Right forelimb (tissue), 1 donor: ENCODE results near the gene HTR4.
"Not testable (repeated sequence)": the region's sequence is repeated elsewhere in the genome, so short reads cannot be mapped to it uniquely, and the experiment has no call there.

Source experiments
- DNase-seq: peaks from one replicate; pipeline ENCODE4 v3.0.0-alpha.2; 2018

HTR4 gene

DNA sequence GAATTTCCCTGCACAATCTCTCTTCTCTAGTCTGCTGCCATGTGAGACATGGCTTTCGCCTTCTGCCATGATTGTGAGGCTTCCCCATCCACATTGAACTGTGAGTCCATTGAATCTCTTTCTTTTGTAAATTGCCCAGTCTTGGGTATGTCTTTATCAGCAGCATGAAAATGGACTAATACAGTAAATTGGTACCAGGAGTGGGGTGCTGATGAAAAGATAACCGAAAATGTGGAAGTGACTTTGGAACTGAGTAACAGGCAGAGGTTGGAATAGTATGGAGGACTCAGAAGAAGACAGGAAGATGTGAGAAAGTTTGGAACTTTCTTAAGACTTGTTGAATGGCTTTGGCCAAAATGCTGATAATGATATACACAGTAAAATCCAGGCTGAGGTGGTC is 124.9 kb downstream of the HTR4 start:
- DNase-seq, result not testable (repeated sequence)

- DNase-seq, result no peak
Measured at GRCh38 chr5:148524721-148525120, 129.6 kb downstream of the HTR4 start.

GRCh38 chr5:148523139-148523538 is 131.2 kb downstream of the HTR4 start:
- DNase-seq, result no peak

DNA sequence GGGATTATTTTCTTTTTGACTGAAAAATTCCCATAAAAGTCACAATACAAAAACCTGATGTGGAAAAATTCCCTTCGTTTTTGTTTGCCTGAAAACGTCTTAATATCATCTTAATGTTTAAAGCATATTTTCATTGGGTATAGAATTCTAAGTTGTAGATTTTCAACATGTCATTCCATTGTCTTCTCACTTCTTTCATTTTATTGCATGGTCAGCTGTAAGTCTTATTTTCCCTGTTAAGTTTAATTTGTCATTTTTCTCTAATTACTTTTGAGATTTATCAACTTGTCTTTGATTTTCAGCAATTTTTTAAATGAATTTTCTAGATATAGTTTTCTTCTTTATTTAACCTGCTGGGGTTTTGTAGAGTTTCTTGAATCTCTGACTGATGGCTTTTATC is 138.9 kb downstream of the HTR4 start:
- DNase-seq, result no peak

DNA sequence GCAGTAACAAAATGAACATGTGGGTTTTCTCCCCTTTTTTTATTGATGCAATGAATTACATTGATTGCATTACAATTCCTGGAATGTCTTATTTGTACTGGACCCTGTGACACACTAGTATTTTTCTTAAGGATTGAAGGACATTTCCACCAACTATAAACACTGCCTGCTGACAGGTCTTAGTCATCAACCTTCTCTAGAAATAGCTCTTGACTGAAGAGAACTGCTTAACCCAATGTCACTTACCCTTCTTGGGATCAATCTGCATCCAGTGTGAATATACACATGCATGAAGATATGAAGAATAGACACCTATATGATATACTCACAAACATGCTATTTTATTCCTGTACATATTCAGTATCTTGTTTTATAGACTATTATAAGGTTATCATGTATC is 140.0 kb downstream of the HTR4 start:
- DNase-seq, result no peak

GRCh38 chr5:148512498-148512897 is 141.8 kb downstream of the HTR4 start:
- DNase-seq, result no peak

DNA sequence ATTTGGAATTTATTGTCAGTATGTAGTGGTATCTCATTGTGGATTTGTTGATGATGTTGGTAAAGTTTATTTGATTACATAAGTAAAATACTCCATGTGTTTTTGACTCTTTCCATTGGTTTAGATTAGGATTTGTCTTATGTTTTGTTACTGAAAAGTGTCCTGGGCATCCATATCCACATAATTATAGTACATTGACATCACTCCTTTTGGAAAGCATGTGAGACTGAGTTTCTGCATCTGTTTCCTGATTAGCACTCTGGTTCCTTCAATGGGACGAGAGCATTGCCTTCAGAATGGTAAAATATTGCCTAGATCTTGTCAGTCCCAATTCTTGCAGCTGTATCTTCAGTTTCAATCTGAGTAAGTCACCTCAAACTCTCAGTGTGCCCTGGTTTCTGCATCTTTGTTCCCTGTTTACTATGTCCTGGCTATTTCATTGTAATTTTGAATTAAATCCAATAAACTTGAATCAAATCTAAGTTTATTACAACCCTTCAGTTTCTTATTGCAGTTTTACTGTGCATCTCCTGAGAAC is 142.4 kb downstream of the HTR4 start:
- no peak for DNase-seq

- DNase-seq, result no peak
Measured at GRCh38 chr5:148509893-148510292, 144.4 kb downstream of the HTR4 start.

- no peak for DNase-seq
Measured at GRCh38 chr5:148507648-148508047, 146.7 kb downstream of the HTR4 start.

DNA sequence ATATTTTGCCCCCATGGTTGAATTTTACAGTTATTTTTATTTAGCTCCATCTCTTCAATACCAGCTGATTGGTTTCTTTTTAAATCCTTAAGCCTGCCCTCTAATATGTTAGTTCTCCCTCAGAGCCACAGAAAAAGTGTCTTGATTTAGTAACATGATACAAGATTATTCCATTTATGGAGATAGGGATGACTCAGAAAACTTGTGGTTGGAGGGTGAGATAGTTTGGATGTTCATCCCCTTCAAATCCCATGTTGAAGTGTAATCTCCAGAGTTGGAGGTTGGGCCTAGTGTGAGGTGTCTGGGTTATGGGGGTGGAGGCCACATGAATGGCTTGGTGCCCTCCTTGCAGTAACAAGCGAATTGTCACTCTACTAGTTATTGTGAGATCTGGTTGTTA is 154.9 kb downstream of the HTR4 start:
- no peak for DNase-seq

- no peak for DNase-seq
Measured at GRCh38 chr5:148497757-148498156, 156.6 kb downstream of the HTR4 start.

DNA sequence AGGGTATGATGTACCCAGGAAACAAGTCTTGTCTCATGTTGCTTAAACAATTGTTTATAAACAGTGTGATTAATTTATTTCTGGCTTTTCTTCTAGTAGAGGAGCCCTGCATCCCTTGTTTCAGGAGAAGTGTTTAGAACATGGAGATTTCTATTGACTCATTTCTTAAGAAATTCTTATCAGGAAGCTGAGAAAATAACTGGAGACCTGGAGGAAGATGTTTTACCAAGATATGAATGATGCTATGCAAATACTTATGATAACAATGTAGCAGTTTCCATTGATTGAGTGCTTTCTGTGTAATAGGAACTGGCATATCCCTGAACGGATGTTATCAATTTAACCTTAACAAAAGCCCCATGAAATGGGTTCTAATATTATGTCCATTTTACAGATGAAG is 162.0 kb downstream of the HTR4 start:
- no peak for DNase-seq

- DNase-seq, result no peak
Measured at GRCh38 chr5:148491793-148492184, 162.5 kb downstream of the HTR4 start.

DNA sequence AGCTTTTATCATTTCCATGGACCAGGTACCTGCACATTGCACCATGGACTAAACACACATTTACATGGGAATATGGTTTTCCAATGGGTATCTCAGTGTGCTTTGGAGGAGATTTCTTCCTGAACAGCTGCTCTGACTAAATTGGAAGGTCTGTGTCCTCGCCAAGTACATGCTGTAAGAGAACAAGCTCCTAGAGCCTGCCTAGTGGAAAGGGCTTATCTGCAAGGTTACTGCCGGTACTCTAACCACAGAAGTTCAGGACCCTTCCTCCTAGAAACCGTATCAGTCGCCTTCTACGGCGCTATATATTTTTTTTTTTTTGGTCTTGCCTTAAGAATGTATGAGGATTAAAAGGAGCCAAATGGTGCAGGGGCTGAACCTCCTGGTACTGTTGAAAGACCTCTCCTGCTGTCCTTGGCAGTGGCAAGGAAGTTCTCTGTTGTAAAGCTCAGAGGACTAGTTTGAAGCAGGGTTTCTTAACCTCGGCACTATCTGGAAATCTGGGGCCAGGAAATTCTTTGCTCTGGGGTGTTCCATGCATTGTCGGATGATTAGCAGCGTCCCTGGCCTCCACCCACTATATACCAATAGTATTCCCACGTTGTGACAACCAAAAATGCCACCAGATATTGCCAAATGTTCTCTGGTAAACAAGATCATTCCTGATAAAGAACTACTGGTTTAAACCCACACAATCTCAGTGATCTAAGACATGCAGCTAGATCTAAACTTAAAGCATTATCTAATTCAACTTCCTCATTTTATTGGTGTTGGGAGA is 163.1 kb downstream of the HTR4 start:
- DNase-seq, result no peak

DNA sequence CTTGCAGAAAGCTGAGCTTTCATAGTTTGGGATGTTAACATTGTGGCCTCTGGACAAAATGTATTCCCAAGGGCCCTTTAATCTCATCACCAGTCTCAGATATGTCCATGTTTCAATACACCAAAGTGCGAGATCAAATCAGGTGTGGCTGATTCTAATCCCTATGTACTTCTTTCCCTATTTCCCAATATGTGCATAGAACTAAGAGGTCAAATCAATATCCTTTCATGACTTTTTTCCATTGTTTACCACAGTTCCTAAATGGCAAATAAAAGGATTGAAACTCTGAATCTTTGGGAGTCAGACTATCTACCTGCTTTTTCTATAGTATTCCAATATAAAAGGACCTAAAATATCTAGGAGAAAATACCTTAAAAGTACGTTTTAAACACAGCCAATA is 165.6 kb downstream of the HTR4 start:
- DNase-seq, result no peak

DNA sequence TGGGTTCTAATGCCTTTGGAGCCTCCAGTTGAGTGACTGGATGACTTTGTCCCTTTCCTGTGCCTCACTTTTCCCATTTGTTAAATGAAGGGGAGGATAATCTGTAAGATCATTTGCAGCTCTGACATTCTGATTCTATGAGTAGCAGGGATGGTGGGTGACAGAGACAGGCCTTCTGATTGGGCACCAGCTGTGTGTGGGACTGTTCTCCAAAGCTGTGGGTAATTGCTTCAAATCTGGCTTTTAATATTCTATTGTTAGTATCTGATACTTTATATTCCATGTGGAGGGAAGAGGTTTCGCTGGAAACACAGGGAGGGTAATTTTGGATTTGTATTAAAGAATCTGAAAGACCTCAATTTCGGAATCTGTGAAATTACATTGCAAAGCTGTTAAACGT is 167.9 kb downstream of the HTR4 start:
- DNase-seq, result no peak

- DNase-seq, result no peak
Measured at GRCh38 chr5:148484651-148485050, 169.7 kb downstream of the HTR4 start.

GRCh38 chr5:148483750-148484149 is 170.6 kb downstream of the HTR4 start:
- no peak for DNase-seq

GRCh38 chr5:148482697-148483462 is 171.4 kb downstream of the HTR4 start:
- DNase-seq, result no peak

DNA sequence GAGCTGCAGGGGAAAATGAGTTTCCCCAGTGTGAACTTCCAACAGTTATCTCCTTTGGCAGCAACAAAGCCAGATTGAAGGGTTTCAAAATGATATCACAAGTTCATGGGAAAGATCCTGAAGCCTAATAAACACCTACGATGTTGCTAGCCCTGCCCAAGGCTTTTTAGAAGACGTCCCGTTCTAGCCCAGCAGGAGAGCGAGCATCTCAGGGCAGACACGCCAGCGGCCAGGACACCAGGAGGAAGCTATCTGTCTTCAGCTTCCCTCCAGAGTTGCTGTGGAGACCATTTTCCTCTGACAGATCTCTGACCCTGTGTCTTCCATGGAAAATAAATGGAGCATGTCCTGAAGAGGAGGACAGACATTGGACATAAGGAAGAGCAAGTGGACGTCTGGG is 172.1 kb downstream of the HTR4 start:
- DNase-seq, result no peak

GRCh38 chr5:148477429-148477828 is 176.9 kb downstream of the HTR4 start:
- DNase-seq, result no peak

GRCh38 chr5:148476302-148476701 is 178.0 kb downstream of the HTR4 start:
- DNase-seq, result no peak

DNA sequence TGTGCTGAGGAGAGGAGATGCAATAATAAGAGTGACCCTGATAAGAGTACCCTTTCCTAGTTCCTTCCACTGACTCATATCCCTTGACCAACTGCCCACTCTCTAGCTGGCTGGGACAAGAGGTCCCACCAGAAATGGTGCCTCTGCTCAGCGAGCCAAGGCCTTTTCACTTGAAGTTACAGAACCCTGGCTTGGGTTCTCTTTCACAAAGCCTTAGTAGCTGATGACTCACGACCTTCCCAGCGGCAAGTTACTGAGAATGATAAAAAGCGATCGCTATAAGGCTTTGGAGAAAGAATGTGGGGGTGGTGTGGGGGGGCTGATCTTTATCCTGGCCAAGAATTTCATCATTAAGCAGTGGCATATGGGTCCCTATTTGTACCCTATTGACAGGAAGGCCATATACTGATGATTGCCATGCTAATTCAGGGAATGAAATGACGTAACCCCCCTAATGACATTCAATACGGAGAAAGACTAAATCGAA is 180.3 kb downstream of the HTR4 start:
- DNase-seq, result no peak

DNA sequence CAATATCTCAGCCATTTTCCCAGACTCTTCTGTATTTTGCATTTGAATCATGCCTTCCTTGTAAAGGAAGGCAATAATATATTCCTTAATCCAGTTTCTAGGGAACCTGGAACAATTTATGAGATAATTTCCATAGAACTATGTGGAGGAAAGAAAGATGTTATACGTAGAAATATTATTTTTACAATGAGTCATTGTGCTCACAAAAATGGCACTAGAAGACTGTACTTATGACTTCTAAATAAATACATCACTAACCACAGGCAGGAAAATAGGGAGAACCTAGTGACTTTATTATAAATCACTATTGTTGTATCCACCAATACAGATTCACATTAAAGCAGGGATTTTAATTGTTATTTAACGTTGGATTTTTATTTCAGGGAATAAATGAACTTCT is 182.9 kb downstream of the HTR4 start:
- DNase-seq, result no peak
